HTR-8/SVneo (cell line): ENCODE results near the gene CDHR3.

Experiments used
- DNase-seq: peaks from one replicate; pipeline ENCODE4 v3.0.0; 2011; ENCODE audit warnings: low spot score, mixed read lengths; ENCODE audit not compliant: insufficient read length
- FAIRE-seq: peaks from 2 replicates; lab custom pipeline; 2011; peaks lifted over from hg19 to GRCh38; lab: Jason Lieb, UNC

The CDHR3 gene

DNA sequence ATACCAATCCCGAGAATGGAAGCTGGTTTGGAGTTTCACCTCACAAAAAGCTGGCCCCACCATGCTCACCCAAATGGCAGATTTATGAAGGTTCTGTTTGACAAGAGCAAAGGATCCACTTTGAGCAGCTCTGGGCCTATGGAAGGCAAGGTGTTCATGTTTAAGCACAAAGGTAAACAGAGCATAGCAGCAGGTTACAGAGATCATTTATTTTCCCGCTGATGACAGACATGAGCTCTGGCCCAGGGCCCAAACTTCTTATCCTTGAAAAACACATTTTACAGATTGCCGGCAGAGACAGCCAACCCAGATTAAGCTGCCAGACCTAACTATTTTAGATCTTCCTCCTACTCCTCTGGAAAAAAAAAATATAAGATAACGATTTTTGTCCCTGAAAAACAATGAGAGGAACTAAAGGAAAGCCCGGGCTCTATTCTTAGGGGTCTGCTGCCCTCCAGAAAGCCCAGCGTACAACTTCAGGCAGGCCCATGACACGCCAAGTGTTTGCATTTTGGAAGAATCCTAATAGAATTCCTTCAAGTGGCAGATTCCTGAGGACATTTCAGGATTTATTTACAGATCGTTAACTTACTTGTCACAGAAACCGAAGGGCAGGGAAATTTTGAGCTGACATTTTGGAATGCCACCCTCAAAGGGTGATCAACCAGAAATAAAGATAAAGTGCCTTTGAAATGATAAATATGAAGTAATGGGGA is 109.1 kb downstream of the CDHR3 start:
- no peak for DNase-seq
- FAIRE-seq, result no peak

DNA sequence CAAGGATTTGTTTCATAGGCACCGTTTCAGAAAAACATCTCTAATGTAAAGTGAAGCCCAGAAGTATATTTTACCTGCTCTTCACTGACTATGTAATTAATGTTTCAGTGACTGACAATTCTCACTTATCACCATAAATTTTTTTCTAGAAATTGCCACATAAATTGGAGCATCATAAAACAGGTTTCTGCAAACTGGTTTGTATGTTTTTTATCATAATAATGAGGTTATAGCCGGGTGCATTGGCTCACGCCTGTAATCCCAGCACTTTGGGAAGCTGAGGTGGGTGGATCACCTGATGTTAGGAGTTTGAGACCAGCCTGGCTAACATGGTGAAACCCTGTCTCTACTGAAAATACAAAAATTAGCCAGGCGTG is 109.6 kb downstream of the CDHR3 start:
- FAIRE-seq (no peak), DNase-seq (no peak)

GRCh38 chr7:106073701-106074100 is 110.6 kb downstream of the CDHR3 start:
- FAIRE-seq (no peak), DNase-seq (no peak)

- no peak for DNase-seq
- FAIRE-seq, result no peak
Measured at GRCh38 chr7:106074257-106074656, 111.2 kb downstream of the CDHR3 start.

GRCh38 chr7:106075937-106076336 is 112.9 kb downstream of the CDHR3 start:
- DNase-seq (no peak), FAIRE-seq (no peak)

- FAIRE-seq (no peak), DNase-seq (no peak)
Measured at GRCh38 chr7:106076537-106076936, 113.5 kb downstream of the CDHR3 start.

- DNase-seq (no peak), FAIRE-seq (no peak)
Measured at GRCh38 chr7:106080300-106080987, 117.4 kb downstream of the CDHR3 start.

GRCh38 chr7:106082087-106082854 is 119.2 kb downstream of the CDHR3 start:
- FAIRE-seq (no peak), DNase-seq (no peak)
